ENCODE measurements around the gene NEDD9. TPM values are rescaled to one million over a fixed set of nuclear protein-coding genes. Genes with fewer than 3 reads are reported as not detected.

Gene NEDD9
- total RNA-seq, 1 experiment from 2014 or later: 0.17 TPM

- Histone ChIP-seq H3K79me2 (ENCODE audit: insufficient read depth, low read length) (no peaks in the 10 kb centered on the region), H3K4me2 (ENCODE audit: low read length) (no peak overlapping the region), H3K9me3 (ENCODE audit: control insufficient read depth in 1 of 2, insufficient read depth in 1 of 2, low read depth in 1 of 2, low read length in 2 of 2) (no peaks in the 10 kb centered on the region), H3K27me3 (ENCODE audit: insufficient read depth, low read length) (no peaks in the 10 kb centered on the region), H3K9me2 (ENCODE audit: insufficient read depth) (no peaks in the 10 kb centered on the region), H3K9ac (ENCODE audit: low read length) (no peak overlapping the region), H2AFZ (ENCODE audit: low read depth, low read length, poor library complexity, severe bottlenecking) (no peak overlapping the region), H3K4me3 (replicated peaks in 1 of 2; ENCODE audit: low read depth in 1 of 2, low read length in 2 of 2) (no peak overlapping the region), H3K36me3 (ENCODE audit: control insufficient read depth in 1 of 2, insufficient read depth in 2 of 2, low read length in 2 of 2) (no peaks in the 10 kb centered on the region), H3K4me1 (ENCODE audit: control insufficient read depth in 1 of 2, insufficient read depth in 2 of 2, low read length in 2 of 2) (no peaks in the 10 kb centered on the region), H4K20me1 (ENCODE audit: insufficient read depth) (no peaks in the 10 kb centered on the region), H3K27ac (ENCODE audit: low read depth, low read length) (no peak overlapping the region)
- DNase-seq (ENCODE audit: low read depth, low spot score): no peak
- ChIA-PET RAD21 (ENCODE audit: low non-redundant PET in 1 of 2, low total read pairs in 2 of 2, uncharacterized antibody in 2 of 2, unreplicated experiment in 2 of 2) (no interaction called here), POLR2A (no interaction called here), CTCF (no interaction called here)
- intact Hi-C loops (cut with micrococcal nuclease): loop anchor here (10.0 kb wide), 1 partner anchor 279 kb away; no protein-coding TSS in a partner anchor
- TF ChIP-seq REST (IDR thresholded peaks at IDR 0.05; ENCODE audit: low read depth) (no peak), SP1 (IDR thresholded peaks at IDR 0.05; ENCODE audit: low read depth) (no peak), YY1 (IDR thresholded peaks at IDR 0.05; ENCODE audit: extremely low read depth, insufficient replicate concordance, low read depth, low read length) (no peak), CTCF (IDR thresholded peaks at IDR 0.05 in 2 of 3, conservative IDR thresholded peaks at IDR 0.05 in 1 of 3; ENCODE audit: borderline replicate concordance in 1 of 3, insufficient read depth in 1 of 3, low read depth in 2 of 3, low read length in 2 of 3) (peak in 2 of 3 experiments; percentile 28 to 36; a peak in 2 of 6 replicates), POLR2AphosphoS5 (IDR thresholded peaks at IDR 0.05; ENCODE audit: low read depth, low read length) (no peak)
- no TSS peak for BruUV-seq (replicated peaks)
- peak; percentile 82 for ATAC-seq
Measured at GRCh38 chr6:11264100-11264499, 31.6 kb upstream of the NEDD9 start.

All from HCT116 (cell line).